GM13976 (cell line): ENCODE results near the gene ZNF804B.

ENCODE experiments used
- DNase-seq: peaks from one replicate; pipeline ENCODE4 v3.0.0; 2012; ENCODE audit warnings: low spot score
- CTCF ChIP-seq: IDR thresholded peaks from 2 replicates; pipeline ENCODE4 v1.5.1; 2012; ENCODE audit warnings: borderline replicate concordance, mild to moderate bottlenecking; ENCODE audit not compliant: insufficient read depth; ENCODE audit errors: extremely low read depth, missing control alignments, control extremely low read depth
- in situ Hi-C: fragments of 300-500 bp; cut with MboI; formaldehyde crosslinking; loops from one replicate; pipeline ENCODE4 v1.12.0; 2022; ENCODE audit warnings: low sequenced_read_pairs, mixed read lengths, inconsistent platforms; ENCODE audit not compliant: unreplicated experiment

ZNF804B gene

GRCh38 chr7:88787777-88788176, 28.3 kb downstream of the ZNF804B start:
- DNase-seq, result no peak
- TF ChIP-seq CTCF, result no peak
- in situ Hi-C loops, result no loop called here

- in situ Hi-C loops, result no loop called here
- TF ChIP-seq CTCF, result no peak
- no peak for DNase-seq
Observed at GRCh38 chr7:88789480-88790064, 30.1 kb downstream of the ZNF804B start.

- no peak for TF ChIP-seq CTCF
- in situ Hi-C loops, result no loop called here
- DNase-seq, result no peak
Observed at GRCh38 chr7:88791891-88792290, 32.4 kb downstream of the ZNF804B start.

- TF ChIP-seq CTCF, result no peak
- no peak for DNase-seq
- in situ Hi-C loops, result no loop called here
Observed at GRCh38 chr7:88792361-88792760, 32.9 kb downstream of the ZNF804B start.

- in situ Hi-C loops, result no loop called here
- no peak for DNase-seq
- TF ChIP-seq CTCF, result no peak
Observed at GRCh38 chr7:88795553-88795952, 36.1 kb downstream of the ZNF804B start, which contains the start of gene TEX47. Gene TEX47, minus strand, starts transcription at chr7:88795737. Its CDS starts 795 bp downstream, at chr7:88794942.

- in situ Hi-C loops, result no loop called here
- no peak for DNase-seq
- no peak for TF ChIP-seq CTCF
Observed at GRCh38 chr7:88801046-88801445, 41.5 kb downstream of the ZNF804B start.

GRCh38 chr7:88806280-88807037, 47.0 kb downstream of the ZNF804B start:
- TF ChIP-seq CTCF, result no peak
- no peak for DNase-seq
- in situ Hi-C loops, result no loop called here
